ENCODE measurements around the gene RABGAP1L. TPM values are rescaled to one million over a fixed set of nuclear protein-coding genes. Genes with fewer than 3 reads are reported as not detected.

Gene RABGAP1L
- total RNA-seq, 1 donor from 2014 or later = 46.0 TPM

GRCh38 chr1:174960362-174960761, 801.0 kb downstream of the RABGAP1L start:
- H3K4me1 Mint-ChIP-seq = peaks cover 10% of the 10 kb centered on the region
- H3K4me3 ChIP-seq = no peak overlapping the region

GRCh38 chr1:174963529-174964125, 804.3 kb downstream of the RABGAP1L start:
- TF ChIP-seq EZH2phosphoT487 (IDR thresholded peaks at IDR 0.05) (no peak), EZH2 (IDR thresholded peaks at IDR 0.05) (no peak)
- TF ChIP-seq, protein P1, sequence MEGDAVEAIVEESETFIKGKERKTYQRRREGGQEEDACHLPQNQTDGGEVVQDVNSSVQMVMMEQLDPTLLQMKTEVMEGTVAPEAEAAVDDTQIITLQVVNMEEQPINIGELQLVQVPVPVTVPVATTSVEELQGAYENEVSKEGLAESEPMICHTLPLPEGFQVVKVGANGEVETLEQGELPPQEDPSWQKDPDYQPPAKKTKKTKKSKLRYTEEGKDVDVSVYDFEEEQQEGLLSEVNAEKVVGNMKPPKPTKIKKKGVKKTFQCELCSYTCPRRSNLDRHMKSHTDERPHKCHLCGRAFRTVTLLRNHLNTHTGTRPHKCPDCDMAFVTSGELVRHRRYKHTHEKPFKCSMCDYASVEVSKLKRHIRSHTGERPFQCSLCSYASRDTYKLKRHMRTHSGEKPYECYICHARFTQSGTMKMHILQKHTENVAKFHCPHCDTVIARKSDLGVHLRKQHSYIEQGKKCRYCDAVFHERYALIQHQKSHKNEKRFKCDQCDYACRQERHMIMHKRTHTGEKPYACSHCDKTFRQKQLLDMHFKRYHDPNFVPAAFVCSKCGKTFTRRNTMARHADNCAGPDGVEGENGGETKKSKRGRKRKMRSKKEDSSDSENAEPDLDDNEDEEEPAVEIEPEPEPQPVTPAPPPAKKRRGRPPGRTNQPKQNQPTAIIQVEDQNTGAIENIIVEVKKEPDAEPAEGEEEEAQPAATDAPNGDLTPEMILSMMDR (IDR thresholded peaks at IDR 0.05) = no peak
- no peaks in the 10 kb centered on the region for H4K20me1 ChIP-seq (ENCODE audit: low read depth)

More at GRCh38 chr1:174960362-174960761, 801.0 kb downstream of the RABGAP1L start:
- TF ChIP-seq, protein P1 (IDR thresholded peaks at IDR 0.05) = no peak
- no peak for TF ChIP-seq EZH2 (IDR thresholded peaks at IDR 0.05)
- no peak for TF ChIP-seq EZH2phosphoT487 (IDR thresholded peaks at IDR 0.05)
- Histone ChIP-seq H3K4me1 (peaks cover 2% of the 10 kb centered on the region), H3K27me3 (no peaks in the 10 kb centered on the region), H3K4me2 (no peak overlapping the region), H3K9me3 (ENCODE audit: low read depth) (no peaks in the 10 kb centered on the region), H3K79me2 (ENCODE audit: low read depth) (no peaks in the 10 kb centered on the region), H3K36me3 (no peaks in the 10 kb centered on the region), H4K20me1 (ENCODE audit: low read depth) (no peaks in the 10 kb centered on the region), H3F3A (ENCODE audit: low read depth) (no peaks in the 10 kb centered on the region), H3K9ac (no peak overlapping the region), H2AFZ (replicated peaks) (no peak overlapping the region), H3K27ac (no peak overlapping the region)
- no peak for DNase-seq (ENCODE audit: low spot score)
- no peak overlapping the region for H3K27ac Mint-ChIP-seq
- H3K27me3 Mint-ChIP-seq (ENCODE audit: insufficient read depth, low read depth) = no peaks in the 10 kb centered on the region
- no peaks in the 10 kb centered on the region for H3K9me3 Mint-ChIP-seq
- no peaks in the 10 kb centered on the region for H3K36me3 Mint-ChIP-seq
- no peak overlapping the region for H3K4me3 Mint-ChIP-seq

DNA sequence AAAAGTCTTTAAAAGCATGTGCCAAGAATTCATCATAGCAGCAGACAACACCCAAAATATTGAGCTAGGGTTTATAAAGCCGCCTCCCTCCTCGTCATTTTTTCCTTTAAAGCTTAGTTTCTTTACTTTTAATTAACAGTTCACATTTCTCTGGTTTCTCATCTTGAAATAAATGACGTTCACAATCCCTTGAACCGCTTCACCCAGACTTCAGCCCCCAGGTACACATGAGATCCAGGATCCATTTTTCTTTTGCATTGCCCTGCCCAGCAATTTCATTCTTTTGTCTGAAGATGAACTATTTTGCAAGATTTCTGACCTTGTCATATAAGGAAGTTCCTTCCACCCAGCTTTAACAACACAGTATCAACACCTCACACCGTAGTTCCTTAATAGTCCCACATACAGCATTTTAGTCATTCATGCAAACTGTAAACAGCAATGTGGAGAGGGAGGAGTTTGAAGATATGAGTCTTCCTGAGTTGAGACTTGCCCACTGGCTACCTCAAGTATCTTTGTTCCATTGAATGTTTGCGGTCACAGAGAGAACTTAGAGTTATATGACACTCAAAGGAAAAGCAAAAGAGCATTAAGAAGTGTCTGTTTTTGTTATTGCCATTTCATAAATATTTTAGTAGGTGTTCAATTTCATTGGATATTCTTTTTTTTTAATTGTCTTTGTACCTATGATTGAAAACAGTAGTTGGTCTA, 805.1 kb downstream of the RABGAP1L start:
- Histone ChIP-seq H2AFZ (replicated peaks) (no peak overlapping the region), H3F3A (ENCODE audit: low read depth) (no peaks in the 10 kb centered on the region), H3K4me3 (no peak overlapping the region), H3K9me3 (ENCODE audit: low read depth) (no peaks in the 10 kb centered on the region), H3K9ac (no peak overlapping the region), H4K20me1 (ENCODE audit: low read depth) (no peaks in the 10 kb centered on the region), H3K79me2 (ENCODE audit: low read depth) (no peaks in the 10 kb centered on the region), H3K4me2 (no peak overlapping the region), H3K27ac (no peak overlapping the region), H3K27me3 (no peaks in the 10 kb centered on the region), H3K36me3 (no peaks in the 10 kb centered on the region), H3K4me1 (peaks cover 11% of the 10 kb centered on the region)
- H3K36me3 Mint-ChIP-seq = no peaks in the 10 kb centered on the region
- TF ChIP-seq, protein P1 (IDR thresholded peaks at IDR 0.05) = no peak
- no peak for TF ChIP-seq EZH2phosphoT487 (IDR thresholded peaks at IDR 0.05)
- no peak for TF ChIP-seq EZH2 (IDR thresholded peaks at IDR 0.05)
- H3K9me3 Mint-ChIP-seq = no peaks in the 10 kb centered on the region
- H3K4me3 Mint-ChIP-seq = no peak overlapping the region
- H3K27ac Mint-ChIP-seq = no peak overlapping the region
- no peaks in the 10 kb centered on the region for H3K27me3 Mint-ChIP-seq (ENCODE audit: insufficient read depth, low read depth)
- peaks cover 23% of the 10 kb centered on the region for H3K4me1 Mint-ChIP-seq
- no peak for DNase-seq (ENCODE audit: low spot score)

More at GRCh38 chr1:174963529-174964125, 804.3 kb downstream of the RABGAP1L start:
- Histone ChIP-seq H3F3A (ENCODE audit: low read depth) (no peaks in the 10 kb centered on the region), H3K27ac (no peak overlapping the region), H3K4me2 (no peak overlapping the region), H2AFZ (replicated peaks) (no peak overlapping the region), H3K27me3 (no peaks in the 10 kb centered on the region), H3K4me3 (no peak overlapping the region), H3K9ac (no peak overlapping the region), H3K4me1 (peaks cover 11% of the 10 kb centered on the region), H3K36me3 (no peaks in the 10 kb centered on the region), H3K79me2 (ENCODE audit: low read depth) (no peaks in the 10 kb centered on the region), H3K9me3 (ENCODE audit: low read depth) (no peaks in the 10 kb centered on the region)
- Mint-ChIP-seq H3K27me3 (ENCODE audit: insufficient read depth, low read depth) (no peaks in the 10 kb centered on the region), H3K4me1 (peaks cover 17% of the 10 kb centered on the region), H3K4me3 (no peak overlapping the region), H3K27ac (no peak overlapping the region), H3K36me3 (no peaks in the 10 kb centered on the region), H3K9me3 (no peaks in the 10 kb centered on the region)
- DNase-seq (ENCODE audit: low spot score) = no peak
